Fibroblast of the aortic adventitia (primary cell): ENCODE data around the gene MLF2. TPM values are rescaled to one million over a fixed set of nuclear protein-coding genes. Genes with fewer than 3 reads are reported as not detected.

Experiments used
- DNase-seq: peaks from one replicate; pipeline ENCODE4 v3.0.0-alpha.2; 2010; ENCODE audit warnings: low read depth
- H3K4me3 ChIP-seq: 2 replicates; pipeline ENCODE4 v1.5.1; 2011; ENCODE audit warnings: low read depth, mild to moderate bottlenecking, control low read depth, low read length, moderate library complexity
- total RNA-seq: library from RNA; depleted of rRNA; stranded (reverse); fragments of >200 nt; gene quantifications from 2 replicates; pipeline ENCODE4 v1.2.3, GENCODE V29; 2012; ENCODE audit warnings: low replicate concordance
- TF ChIP-seq, protein P1 (sequence below): IDR thresholded peaks from 2 replicates; pipeline ENCODE4 v1.5.1; 2011; ENCODE audit warnings: mild to moderate bottlenecking, low read length, control low read depth, inconsistent platforms; ENCODE audit not compliant: insufficient read depth

Gene MLF2
- total RNA-seq, 1 donor: 104 TPM

DNA sequence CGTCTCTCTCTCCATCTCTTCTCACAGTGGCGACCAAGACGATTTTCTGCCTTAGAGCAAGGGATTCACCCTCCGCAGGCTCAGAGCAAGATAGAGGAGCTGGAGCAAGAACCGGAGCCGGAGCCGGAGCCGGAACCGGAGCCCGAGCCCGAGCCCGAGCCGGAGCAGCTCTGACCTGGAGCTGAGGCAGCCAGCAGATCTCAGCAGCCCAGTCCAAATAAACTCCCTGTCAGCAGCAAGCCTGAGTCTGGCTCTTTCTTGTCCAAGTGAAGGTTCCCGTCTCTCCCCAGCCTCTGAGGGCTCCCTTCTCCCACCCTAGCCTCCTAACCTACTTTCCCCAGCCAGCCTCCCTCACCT is 25.3 kb upstream of the MLF2 start:
- DNase-seq: peak; percentile 39
- peak overlapping the region; percentile 58 for H3K4me3 ChIP-seq
- TF ChIP-seq, protein P1, sequence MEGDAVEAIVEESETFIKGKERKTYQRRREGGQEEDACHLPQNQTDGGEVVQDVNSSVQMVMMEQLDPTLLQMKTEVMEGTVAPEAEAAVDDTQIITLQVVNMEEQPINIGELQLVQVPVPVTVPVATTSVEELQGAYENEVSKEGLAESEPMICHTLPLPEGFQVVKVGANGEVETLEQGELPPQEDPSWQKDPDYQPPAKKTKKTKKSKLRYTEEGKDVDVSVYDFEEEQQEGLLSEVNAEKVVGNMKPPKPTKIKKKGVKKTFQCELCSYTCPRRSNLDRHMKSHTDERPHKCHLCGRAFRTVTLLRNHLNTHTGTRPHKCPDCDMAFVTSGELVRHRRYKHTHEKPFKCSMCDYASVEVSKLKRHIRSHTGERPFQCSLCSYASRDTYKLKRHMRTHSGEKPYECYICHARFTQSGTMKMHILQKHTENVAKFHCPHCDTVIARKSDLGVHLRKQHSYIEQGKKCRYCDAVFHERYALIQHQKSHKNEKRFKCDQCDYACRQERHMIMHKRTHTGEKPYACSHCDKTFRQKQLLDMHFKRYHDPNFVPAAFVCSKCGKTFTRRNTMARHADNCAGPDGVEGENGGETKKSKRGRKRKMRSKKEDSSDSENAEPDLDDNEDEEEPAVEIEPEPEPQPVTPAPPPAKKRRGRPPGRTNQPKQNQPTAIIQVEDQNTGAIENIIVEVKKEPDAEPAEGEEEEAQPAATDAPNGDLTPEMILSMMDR: no peak

DNA sequence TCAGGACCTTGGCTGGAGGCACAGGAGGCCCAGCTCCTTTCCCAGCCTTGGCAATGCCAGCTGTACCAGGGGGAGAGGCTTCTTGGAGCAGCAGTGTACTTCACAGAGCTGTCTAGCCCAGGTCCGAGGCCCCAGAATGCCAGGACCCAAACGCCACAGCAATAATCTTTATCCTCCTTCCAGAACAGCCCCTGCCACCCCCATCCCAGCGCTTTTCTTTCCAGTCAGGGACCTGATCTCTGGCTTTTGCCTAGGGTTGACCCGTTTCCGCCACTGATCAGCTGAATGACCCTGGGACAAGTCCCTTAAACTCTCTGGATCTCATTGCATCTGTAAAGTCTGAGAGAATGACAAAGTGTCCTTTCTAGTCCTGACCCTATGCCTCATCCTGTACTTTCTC is 24.4 kb upstream of the MLF2 start:
- H3K4me3 ChIP-seq: no peak overlapping the region
- TF ChIP-seq, protein P1: no peak
- no peak for DNase-seq

DNA sequence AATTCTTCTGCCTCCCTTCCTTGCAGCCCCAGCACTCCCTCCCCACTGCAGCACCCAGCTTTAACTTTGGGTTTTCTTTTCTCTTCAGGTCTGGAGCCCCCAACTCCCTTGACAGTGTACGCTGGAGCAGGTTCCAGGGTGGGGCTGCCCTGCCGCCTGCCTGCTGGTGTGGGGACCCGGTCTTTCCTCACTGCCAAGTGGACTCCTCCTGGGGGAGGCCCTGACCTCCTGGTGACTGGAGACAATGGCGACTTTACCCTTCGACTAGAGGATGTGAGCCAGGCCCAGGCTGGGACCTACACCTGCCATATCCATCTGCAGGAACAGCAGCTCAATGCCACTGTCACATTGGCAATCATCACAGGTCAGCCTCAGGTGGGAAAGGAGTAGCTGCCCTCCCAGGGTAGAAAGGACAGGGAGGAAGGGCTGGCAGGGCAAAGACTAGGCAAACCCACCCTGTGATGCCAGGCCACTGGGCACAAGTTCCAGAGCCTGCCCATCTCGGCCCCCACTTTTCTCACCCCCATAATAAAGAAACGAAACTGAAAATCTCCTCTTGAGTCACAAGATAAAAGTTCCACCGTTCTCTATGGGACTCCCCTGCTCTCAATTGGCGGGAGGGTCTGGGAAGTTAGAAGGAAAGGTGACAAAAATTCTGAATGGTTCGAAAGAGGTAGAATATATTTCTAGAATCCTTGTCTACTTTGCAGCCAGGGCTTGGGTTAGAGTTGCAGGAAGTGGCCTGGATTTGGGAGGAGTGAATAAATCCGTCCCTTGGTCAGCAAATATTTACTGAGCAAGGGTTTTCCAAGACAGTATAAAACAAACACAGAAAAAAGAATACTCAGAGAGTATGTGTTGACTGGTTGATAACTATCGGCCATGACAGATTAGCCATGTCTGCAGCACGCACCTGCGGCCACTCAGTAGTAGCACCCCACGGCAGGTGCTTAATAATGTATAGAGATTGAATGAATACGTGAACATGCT is 22.5 kb upstream of the MLF2 start:
- no peak overlapping the region for H3K4me3 ChIP-seq
- DNase-seq: no peak
- TF ChIP-seq, protein P1: no peak

DNA sequence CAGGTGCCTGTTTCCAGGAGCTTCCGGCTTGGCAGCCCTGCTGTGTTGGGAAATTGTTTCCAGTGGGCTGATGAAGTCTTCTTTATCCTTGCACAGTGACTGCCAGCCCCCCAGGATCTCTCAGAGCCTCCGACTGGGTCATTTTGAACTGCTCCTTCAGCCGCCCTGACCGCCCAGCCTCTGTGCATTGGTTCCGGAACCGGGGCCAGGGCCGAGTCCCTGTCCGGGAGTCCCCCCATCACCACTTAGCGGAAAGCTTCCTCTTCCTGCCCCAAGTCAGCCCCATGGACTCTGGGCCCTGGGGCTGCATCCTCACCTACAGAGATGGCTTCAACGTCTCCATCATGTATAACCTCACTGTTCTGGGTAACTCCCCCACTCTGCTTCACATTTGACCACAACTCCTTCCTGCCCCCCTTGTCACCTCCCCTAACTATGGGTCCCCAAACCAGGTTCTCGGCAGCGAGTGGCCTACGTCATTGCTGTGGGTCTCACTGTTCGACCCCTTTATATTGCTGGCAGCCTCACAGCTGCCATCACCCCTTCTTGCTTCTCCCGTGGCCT is 21.6 kb upstream of the MLF2 start:
- DNase-seq: no peak
- no peak overlapping the region for H3K4me3 ChIP-seq
- TF ChIP-seq, protein P1: no peak

DNA sequence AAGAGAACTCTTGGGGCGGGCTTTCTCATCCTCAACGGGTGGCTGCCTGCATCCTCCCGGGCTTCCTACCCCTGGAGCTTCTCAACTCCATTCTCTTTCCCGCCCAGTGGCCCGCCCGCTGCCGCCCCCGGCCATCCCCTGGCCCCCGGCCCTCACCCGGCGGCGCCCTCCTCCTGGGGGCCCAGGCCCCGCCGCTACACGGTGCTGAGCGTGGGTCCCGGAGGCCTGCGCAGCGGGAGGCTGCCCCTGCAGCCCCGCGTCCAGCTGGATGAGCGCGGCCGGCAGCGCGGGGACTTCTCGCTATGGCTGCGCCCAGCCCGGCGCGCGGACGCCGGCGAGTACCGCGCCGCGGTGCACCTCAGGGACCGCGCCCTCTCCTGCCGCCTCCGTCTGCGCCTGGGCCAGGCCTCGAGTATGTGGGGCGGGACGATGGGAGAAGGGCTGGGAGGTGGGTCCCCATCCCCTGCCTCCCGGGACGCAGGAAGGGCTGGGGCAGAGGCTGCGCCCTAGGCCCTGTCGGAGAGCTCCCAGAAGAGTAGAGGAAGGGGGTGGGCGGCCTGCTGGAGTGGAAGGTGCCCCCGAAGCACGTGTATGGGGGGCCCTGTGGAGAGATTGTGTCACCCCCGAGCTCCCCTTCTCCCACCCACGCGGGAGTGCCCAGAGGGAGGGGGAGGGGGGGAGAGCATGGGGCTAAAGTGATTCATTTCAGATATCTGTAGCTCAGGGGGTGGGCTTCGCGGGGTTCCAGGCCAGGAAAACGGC is 20.8 kb upstream of the MLF2 start:
- no peak overlapping the region for H3K4me3 ChIP-seq
- TF ChIP-seq, protein P1: no peak
- no peak for DNase-seq

DNA sequence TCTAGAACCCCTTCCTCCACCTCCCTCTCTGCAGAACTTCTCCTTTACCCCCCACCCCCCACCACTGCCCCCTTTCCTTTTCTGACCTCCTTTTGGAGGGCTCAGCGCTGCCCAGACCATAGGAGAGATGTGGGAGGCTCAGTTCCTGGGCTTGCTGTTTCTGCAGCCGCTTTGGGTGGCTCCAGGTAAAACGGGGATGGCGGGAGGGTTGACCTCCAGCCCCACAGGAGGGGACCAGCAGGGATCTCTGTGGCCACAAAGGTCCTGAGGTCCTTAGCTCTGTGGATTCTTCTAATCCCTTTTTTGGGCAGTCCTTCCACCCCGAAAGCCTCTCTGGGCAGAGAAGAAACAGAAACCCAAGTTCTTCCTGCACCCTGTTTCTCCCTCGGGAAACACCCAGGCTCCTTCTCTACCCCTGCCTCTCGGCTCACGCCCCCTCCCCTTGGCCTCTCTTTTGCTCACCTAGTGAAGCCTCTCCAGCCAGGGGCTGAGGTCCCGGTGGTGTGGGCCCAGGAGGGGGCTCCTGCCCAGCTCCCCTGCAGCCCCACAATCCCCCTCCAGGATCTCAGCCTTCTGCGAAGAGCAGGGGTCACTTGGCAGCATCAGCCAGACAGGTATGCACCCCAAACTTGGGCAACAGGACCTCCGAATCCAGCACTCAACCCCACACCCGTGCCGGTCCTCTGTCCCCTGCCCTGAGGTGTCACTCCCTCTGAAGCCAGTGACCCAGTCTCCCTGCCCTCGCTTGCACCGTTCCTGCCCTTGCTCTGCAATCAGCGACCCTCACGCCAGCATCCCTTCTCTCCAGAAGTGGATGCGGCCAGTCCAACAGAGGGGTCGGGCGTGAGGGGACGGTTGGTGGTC is 20.0 kb upstream of the MLF2 start:
- no peak for DNase-seq
- H3K4me3 ChIP-seq: no peak overlapping the region
- TF ChIP-seq, protein P1: no peak
